ENCODE measurements around the gene ZNHIT6. TPM values are rescaled to one million over a fixed set of nuclear protein-coding genes. Genes with fewer than 3 reads are reported as not detected.

The ZNHIT6 gene
- total and polyA plus RNA-seq, 2 of the 8 experiments (the other 6 are each of a cell fraction or from before 2014, with no cell fraction given), result 5.9 to 17.2 TPM

DNA sequence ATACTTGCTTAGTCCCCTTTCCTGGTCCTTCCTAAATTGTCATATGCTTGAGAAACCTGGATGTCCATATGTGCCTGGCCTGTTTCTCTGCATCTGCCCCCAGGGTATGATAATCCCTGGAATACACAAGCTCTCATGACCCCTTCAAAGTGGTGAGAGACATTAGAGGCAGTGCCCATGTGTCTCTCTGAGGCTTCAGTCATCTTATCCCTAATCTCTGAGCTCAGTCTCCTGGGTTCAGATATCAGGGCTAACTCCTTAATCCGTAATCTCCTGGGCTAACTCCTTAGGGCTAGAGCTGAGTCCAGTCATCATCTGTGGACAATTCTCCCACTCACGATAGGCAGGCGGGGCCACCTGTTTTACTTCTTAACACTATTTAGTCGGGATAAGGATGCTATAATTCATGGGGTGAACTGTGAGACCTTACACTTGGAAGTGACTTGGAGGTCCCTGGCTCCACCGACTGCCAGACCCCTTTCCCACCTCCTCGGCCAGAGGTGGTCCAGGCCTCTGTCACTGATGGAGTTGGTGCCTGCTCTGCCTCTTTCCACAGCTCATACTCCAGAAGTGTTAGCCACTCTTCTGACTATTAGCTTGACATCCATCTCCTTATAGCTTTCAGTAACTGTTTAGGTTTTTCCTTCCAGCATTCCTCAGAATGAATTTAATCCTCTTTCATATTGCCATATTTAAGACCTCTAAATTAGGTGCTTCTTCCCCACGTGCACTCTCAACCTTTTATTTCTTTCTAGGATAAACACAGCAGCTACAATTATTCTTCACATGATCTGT is 105.0 kb downstream of the ZNHIT6 start:
- Histone ChIP-seq H3K27me3 (replicated peaks in 1 of 4; ENCODE audit: control insufficient read depth in 3 of 4, extremely low read depth in 1 of 4, insufficient read depth in 3 of 4, low read length in 3 of 4) (no peaks in the 10 kb centered on the region; a peak in 1 of 7 replicates), H3K23ac (ENCODE audit: insufficient read length) (no peak overlapping the region), H3K4ac (replicated peaks; ENCODE audit: insufficient read length, low read depth, low read length) (no peak overlapping the region), H2AFZ (ENCODE audit: low read length) (no peak overlapping the region), H2BK20ac (ENCODE audit: low read length) (peak overlapping the region; percentile 91; the same call in 1 of the 2 replicates), H3K9me3 (ENCODE audit: insufficient read depth in 2 of 2, low read depth in 1 of 2, low read length in 1 of 2) (0 out of 4 replicates have a peak, but pooled peaks cover 0 to 2% of the 10 kb centered on the region in 2 experiments), H3K14ac (ENCODE audit: insufficient read length) (no peak overlapping the region), H3K79me2 (ENCODE audit: control insufficient read depth in 1 of 2, insufficient read depth in 2 of 2, low read length in 2 of 2) (no peaks in the 10 kb centered on the region), H3K4me1 (replicated peaks in 1 of 4; ENCODE audit: control insufficient read depth in 3 of 4, insufficient read depth in 4 of 4, low read length in 3 of 4) (peaks cover 9 to 18% (median 15%) of the 10 kb centered on the region in 4 experiments), H3K36me3 (ENCODE audit: control insufficient read depth in 2 of 4, insufficient read depth in 4 of 4, low read length in 3 of 4) (no peaks in the 10 kb centered on the region), H3K23me2 (ENCODE audit: low read depth, low read length) (peaks cover 2% of the 10 kb centered on the region; the same call in 1 of the 2 replicates), H3K56ac (replicated peaks; ENCODE audit: insufficient read length, low read depth, low read length) (no peak overlapping the region), H3K4me3 (ENCODE audit: extremely low read depth in 1 of 4, insufficient read depth in 2 of 4, low read depth in 3 of 4, low read length in 4 of 4) (no peak overlapping the region), H3K79me1 (ENCODE audit: low read depth, low read length) (no peaks in the 10 kb centered on the region), H2AK5ac (ENCODE audit: low read depth, low read length) (peak overlapping the region; percentile 84; the same call in 1 of the 2 replicates), H4K91ac (replicated peaks; ENCODE audit: insufficient read length, low read length) (no peak overlapping the region), H3K4me2 (ENCODE audit: insufficient read depth in 1 of 2, low read depth in 2 of 2, low read length in 2 of 2) (no peak overlapping the region), H4K20me1 (replicated peaks in 1 of 2; ENCODE audit: control insufficient read depth in 1 of 2, insufficient read depth in 2 of 2, low read length in 2 of 2) (no peaks in the 10 kb centered on the region), H2BK15ac (ENCODE audit: low read length) (peak overlapping the region; percentile 37; the same call in 1 of the 2 replicates), H3K18ac (ENCODE audit: extremely low read depth, low read length) (no peak overlapping the region; the same call in 1 of the 2 replicates), H4K8ac (ENCODE audit: extremely low read depth, insufficient read depth, low read length) (no peak overlapping the region), H2BK120ac (replicated peaks; ENCODE audit: low read depth, low read length) (no peak overlapping the region), H3K9ac (replicated peaks in 1 of 4; ENCODE audit: extremely low read depth in 1 of 4, low read depth in 3 of 4, low read length in 3 of 4) (no peak overlapping the region), H3K27ac (ENCODE audit: low read depth, low read length) (no peak overlapping the region), H2BK12ac (ENCODE audit: low read depth, low read length) (peak overlapping the region; percentile 62; the same call in 1 of the 2 replicates), H2BK5ac (ENCODE audit: low read depth, low read length) (no peak overlapping the region), H4K5ac (ENCODE audit: insufficient read length, low read depth, low read length) (no peak overlapping the region)
- WGBS, 2 experiments (ENCODE audit: extremely low coverage in 1 of 2, insufficient coverage in 1 of 2, insufficient read length in 1 of 2, insufficient replicate concordance in 2 of 2, low coverage in 1 of 2, low lambda C conversion rate in 2 of 2, missing lambda C conversion rate in 1 of 2), result 89% methylated on average over 7 of the region's 7 CpGs; no CpG with 5 or more reads in 1 of the 2 experiments
- CTCF ChIA-PET (ENCODE audit: partially characterized antibody), result interaction anchor here (0.9 to 2.3 kb wide), 11 partner anchors 9 to 319 kb away, joined by 3 to 12 read pairs (median 5); no protein-coding TSS in a partner anchor
- FAIRE-seq (no peak), DNase-seq (ENCODE audit: low read depth in 1 of 2, low spot score in 2 of 2) (no peak)
- POLR2A ChIA-PET (ENCODE audit: partially characterized antibody), result interaction anchor here (1.5 to 13.5 kb wide), 2 partner anchors 9 to 20 kb away, joined by 6 to 311 read pairs; partner anchors contain the start of gene CCN1
- TF ChIP-seq, protein P1, sequence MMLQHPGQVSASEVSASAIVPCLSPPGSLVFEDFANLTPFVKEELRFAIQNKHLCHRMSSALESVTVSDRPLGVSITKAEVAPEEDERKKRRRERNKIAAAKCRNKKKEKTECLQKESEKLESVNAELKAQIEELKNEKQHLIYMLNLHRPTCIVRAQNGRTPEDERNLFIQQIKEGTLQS (IDR thresholded peaks at IDR 0.05; ENCODE audit: insufficient read depth, low read depth, low read length), result no peak
- no peak for TF ChIP-seq PHF8 (conservative IDR thresholded peaks at IDR 0.05; ENCODE audit: low read depth, low read length)
- no peak for TF ChIP-seq BRCA1 (IDR thresholded peaks at IDR 0.05; ENCODE audit: low read depth, low read length)
- TF ChIP-seq, protein P2, sequence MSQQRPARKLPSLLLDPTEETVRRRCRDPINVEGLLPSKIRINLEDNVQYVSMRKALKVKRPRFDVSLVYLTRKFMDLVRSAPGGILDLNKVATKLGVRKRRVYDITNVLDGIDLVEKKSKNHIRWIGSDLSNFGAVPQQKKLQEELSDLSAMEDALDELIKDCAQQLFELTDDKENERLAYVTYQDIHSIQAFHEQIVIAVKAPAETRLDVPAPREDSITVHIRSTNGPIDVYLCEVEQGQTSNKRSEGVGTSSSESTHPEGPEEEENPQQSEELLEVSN (IDR thresholded peaks at IDR 0.05), result no peak
- TF ChIP-seq EGR1 (IDR thresholded peaks at IDR 0.05; ENCODE audit: borderline replicate concordance, low read depth, low read length), result no peak
- TF ChIP-seq SUZ12 (IDR thresholded peaks at IDR 0.05; ENCODE audit: low read length), result no peak
- no peak for TF ChIP-seq MAFK (IDR thresholded peaks at IDR 0.05; ENCODE audit: low read depth, low read length)
- TF ChIP-seq KDM4A (IDR thresholded peaks at IDR 0.05; ENCODE audit: low read depth, low read length, severe bottlenecking), result no peak
- TF ChIP-seq NRF1 (IDR thresholded peaks at IDR 0.05; ENCODE audit: low read depth, low read length), result no peak
- TF ChIP-seq TEAD4 (IDR thresholded peaks at IDR 0.05; ENCODE audit: low read depth, low read length), result no peak
